ENCODE data around the gene CTNNA3.

The CTNNA3 gene

GRCh38 chr10:66842371-66842770 lies 853.6 kb downstream of the CTNNA3 start:
- Histone ChIP-seq H3K27me3 (ENCODE audit: low read length) (no peaks in the 10 kb centered on the region), H3K9me3 (ENCODE audit: insufficient read depth, low read length) (no peaks in the 10 kb centered on the region), H3K4me2 (ENCODE audit: low read depth, low read length, poor library complexity, severe bottlenecking) (no peak overlapping the region), H3F3A (ENCODE audit: insufficient read depth) (no peaks in the 10 kb centered on the region), H3K9ac (ENCODE audit: low read length) (no peak overlapping the region), H3K36me3 (ENCODE audit: low read length) (no peaks in the 10 kb centered on the region), H2AFZ (ENCODE audit: low read depth, low read length, severe bottlenecking) (no peak overlapping the region), H3K4me3 (ENCODE audit: insufficient read depth, low read length, poor library complexity, severe bottlenecking) (no peak overlapping the region), H4K20me1 (ENCODE audit: low read depth, low read length) (no peaks in the 10 kb centered on the region), H3K9me2 (replicated peaks; ENCODE audit: insufficient read depth, low read length) (no peaks in the 10 kb centered on the region), H3K27ac (ENCODE audit: low read depth, low read length) (no peak overlapping the region), H3K79me2 (ENCODE audit: insufficient read depth, low read length) (no peaks in the 10 kb centered on the region)
- no peak for TF ChIP-seq CTCF (IDR thresholded peaks at IDR 0.05; ENCODE audit: insufficient read depth, low read length, poor library complexity, severe bottlenecking)
- TF ChIP-seq EZH2phosphoT487 (conservative IDR thresholded peaks at IDR 0.05; ENCODE audit: low read length) = no peak

DNA sequence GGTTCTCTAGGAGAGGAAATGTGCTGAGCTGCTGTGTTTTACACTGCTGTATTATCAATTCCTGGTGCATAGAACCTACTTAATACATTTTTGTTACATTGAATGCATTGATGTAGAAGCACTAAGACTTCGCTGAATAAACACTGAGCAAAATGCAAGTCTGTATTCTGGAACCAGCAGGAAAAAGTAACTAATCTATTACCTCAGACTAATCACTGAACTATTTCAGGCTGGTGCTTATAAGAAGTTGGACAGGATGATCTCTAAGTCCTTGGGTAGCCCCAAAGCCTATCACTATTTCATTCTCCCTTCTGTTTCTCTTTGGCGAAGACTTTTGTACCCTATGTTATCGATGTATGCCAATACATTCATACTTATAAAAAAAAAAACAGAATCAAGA lies 857.3 kb downstream of the CTNNA3 start:
- H4K20me1 ChIP-seq (ENCODE audit: low read depth, low read length) = no peaks in the 10 kb centered on the region
- H3K4me2 ChIP-seq (ENCODE audit: low read depth, low read length, poor library complexity, severe bottlenecking) = no peak overlapping the region
- H3K9me2 ChIP-seq (replicated peaks; ENCODE audit: insufficient read depth, low read length) = no peaks in the 10 kb centered on the region
- no peaks in the 10 kb centered on the region for H3K36me3 ChIP-seq (ENCODE audit: low read length)
- no peak overlapping the region for H2AFZ ChIP-seq (ENCODE audit: low read depth, low read length, severe bottlenecking)
- H3K9ac ChIP-seq (ENCODE audit: low read length) = no peak overlapping the region
- H3K27ac ChIP-seq (ENCODE audit: low read depth, low read length) = no peak overlapping the region
- H3F3A ChIP-seq (ENCODE audit: insufficient read depth) = no peaks in the 10 kb centered on the region
- H3K27me3 ChIP-seq (ENCODE audit: low read length) = no peaks in the 10 kb centered on the region
- no peaks in the 10 kb centered on the region for H3K79me2 ChIP-seq (ENCODE audit: insufficient read depth, low read length)
- TF ChIP-seq CTCF (IDR thresholded peaks at IDR 0.05; ENCODE audit: insufficient read depth, low read length, poor library complexity, severe bottlenecking) (no peak), EZH2phosphoT487 (conservative IDR thresholded peaks at IDR 0.05; ENCODE audit: low read length) (no peak)
- no peaks in the 10 kb centered on the region for H3K9me3 ChIP-seq (ENCODE audit: insufficient read depth, low read length)
- H3K4me3 ChIP-seq (ENCODE audit: insufficient read depth, low read length, poor library complexity, severe bottlenecking) = no peak overlapping the region

DNA sequence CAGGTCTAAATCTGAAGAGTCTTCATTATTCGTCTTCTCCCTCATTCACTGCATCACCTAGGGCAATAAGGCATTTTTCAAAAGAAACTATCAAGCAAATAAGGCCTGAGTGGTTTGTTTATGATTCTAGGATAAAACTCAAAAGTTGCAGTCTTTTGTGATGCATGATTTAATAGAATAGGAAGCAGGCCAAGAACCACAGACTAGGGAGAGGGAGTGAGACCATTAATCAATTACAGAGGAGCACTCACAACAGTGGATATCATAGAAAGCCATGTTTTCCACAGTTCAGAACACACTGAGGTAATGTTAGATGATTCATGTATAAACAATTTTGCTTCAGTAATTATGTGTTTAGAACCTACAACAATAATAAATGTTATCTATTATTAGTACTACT lies 858.0 kb downstream of the CTNNA3 start:
- no peaks in the 10 kb centered on the region for H3K79me2 ChIP-seq (ENCODE audit: insufficient read depth, low read length)
- H3K4me2 ChIP-seq (ENCODE audit: low read depth, low read length, poor library complexity, severe bottlenecking) = no peak overlapping the region
- H3K36me3 ChIP-seq (ENCODE audit: low read length) = no peaks in the 10 kb centered on the region
- no peak overlapping the region for H2AFZ ChIP-seq (ENCODE audit: low read depth, low read length, severe bottlenecking)
- TF ChIP-seq EZH2phosphoT487 (conservative IDR thresholded peaks at IDR 0.05; ENCODE audit: low read length) (no peak), CTCF (IDR thresholded peaks at IDR 0.05; ENCODE audit: insufficient read depth, low read length, poor library complexity, severe bottlenecking) (no peak)
- H3K4me3 ChIP-seq (ENCODE audit: insufficient read depth, low read length, poor library complexity, severe bottlenecking) = no peak overlapping the region
- H3K27ac ChIP-seq (ENCODE audit: low read depth, low read length) = no peak overlapping the region
- no peaks in the 10 kb centered on the region for H3K27me3 ChIP-seq (ENCODE audit: low read length)
- no peaks in the 10 kb centered on the region for H3F3A ChIP-seq (ENCODE audit: insufficient read depth)
- no peaks in the 10 kb centered on the region for H3K9me3 ChIP-seq (ENCODE audit: insufficient read depth, low read length)
- no peak overlapping the region for H3K9ac ChIP-seq (ENCODE audit: low read length)
- H4K20me1 ChIP-seq (ENCODE audit: low read depth, low read length) = no peaks in the 10 kb centered on the region
- no peaks in the 10 kb centered on the region for H3K9me2 ChIP-seq (replicated peaks; ENCODE audit: insufficient read depth, low read length)

GRCh38 chr10:66837335-66837734 lies 858.7 kb downstream of the CTNNA3 start:
- no peak overlapping the region for H3K4me3 ChIP-seq (ENCODE audit: insufficient read depth, low read length, poor library complexity, severe bottlenecking)
- no peaks in the 10 kb centered on the region for H3K9me2 ChIP-seq (replicated peaks; ENCODE audit: insufficient read depth, low read length)
- no peaks in the 10 kb centered on the region for H3K79me2 ChIP-seq (ENCODE audit: insufficient read depth, low read length)
- H3K36me3 ChIP-seq (ENCODE audit: low read length) = no peaks in the 10 kb centered on the region
- no peaks in the 10 kb centered on the region for H3K9me3 ChIP-seq (ENCODE audit: insufficient read depth, low read length)
- no peak overlapping the region for H3K9ac ChIP-seq (ENCODE audit: low read length)
- no peak for TF ChIP-seq CTCF (IDR thresholded peaks at IDR 0.05; ENCODE audit: insufficient read depth, low read length, poor library complexity, severe bottlenecking)
- no peak for TF ChIP-seq EZH2phosphoT487 (conservative IDR thresholded peaks at IDR 0.05; ENCODE audit: low read length)
- H3K4me2 ChIP-seq (ENCODE audit: low read depth, low read length, poor library complexity, severe bottlenecking) = no peak overlapping the region
- H3F3A ChIP-seq (ENCODE audit: insufficient read depth) = no peaks in the 10 kb centered on the region
- H4K20me1 ChIP-seq (ENCODE audit: low read depth, low read length) = no peaks in the 10 kb centered on the region
- no peak overlapping the region for H2AFZ ChIP-seq (ENCODE audit: low read depth, low read length, severe bottlenecking)
- no peak overlapping the region for H3K27ac ChIP-seq (ENCODE audit: low read depth, low read length)
- no peaks in the 10 kb centered on the region for H3K27me3 ChIP-seq (ENCODE audit: low read length)
